Activated T-cell treated with anti-CD3 and anti-CD28 coated beads, Interleukin-2, amount 50 U/mL, for 48 hours (primary cell): ENCODE data around the gene MID1.

Source experiments
- DNase-seq, 2 experiments: peaks; one replicate each; pipeline ENCODE4 v3.0.0-alpha.2; 2020

MID1 gene

DNA sequence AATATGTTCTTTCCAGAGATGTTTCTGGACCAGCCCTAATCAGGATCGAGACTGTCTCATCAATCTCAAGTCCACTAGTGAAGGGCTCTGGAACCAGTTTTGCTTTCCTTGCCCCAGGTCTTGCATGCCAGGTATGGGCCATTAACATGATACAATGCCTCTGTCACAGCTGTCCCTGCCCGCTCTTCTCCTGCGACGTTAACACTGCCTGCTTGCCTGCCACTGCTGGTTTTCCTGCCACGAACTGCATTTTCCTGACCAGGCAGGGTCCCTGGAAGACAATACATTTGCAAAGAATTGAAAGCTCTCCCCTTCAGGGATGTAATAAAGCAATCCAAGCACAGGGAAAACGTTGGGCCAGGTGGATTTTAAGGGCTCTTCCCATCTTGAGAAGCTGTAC is 200.3 kb downstream of the MID1 start:
- DNase-seq: no peak

DNA sequence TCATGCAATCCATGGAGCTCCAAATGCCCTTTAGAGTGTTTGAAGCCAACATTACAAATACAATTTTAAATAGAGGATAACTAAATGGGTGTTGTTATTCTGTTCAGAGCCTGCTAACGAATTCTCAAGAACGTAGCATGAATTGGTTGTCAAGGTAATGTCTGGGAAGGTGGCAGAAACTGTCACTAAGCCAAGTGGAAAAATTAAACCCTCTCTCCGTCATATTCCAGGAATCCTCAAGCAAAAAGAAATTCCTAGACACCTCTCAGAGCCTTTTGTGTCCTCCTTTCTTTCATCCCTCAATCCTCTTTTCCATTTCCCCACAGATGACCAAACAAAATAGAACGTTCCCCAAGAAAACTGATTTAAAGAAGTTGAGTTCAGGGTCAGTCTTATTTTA is 204.0 kb downstream of the MID1 start:
- no peak for DNase-seq

DNA sequence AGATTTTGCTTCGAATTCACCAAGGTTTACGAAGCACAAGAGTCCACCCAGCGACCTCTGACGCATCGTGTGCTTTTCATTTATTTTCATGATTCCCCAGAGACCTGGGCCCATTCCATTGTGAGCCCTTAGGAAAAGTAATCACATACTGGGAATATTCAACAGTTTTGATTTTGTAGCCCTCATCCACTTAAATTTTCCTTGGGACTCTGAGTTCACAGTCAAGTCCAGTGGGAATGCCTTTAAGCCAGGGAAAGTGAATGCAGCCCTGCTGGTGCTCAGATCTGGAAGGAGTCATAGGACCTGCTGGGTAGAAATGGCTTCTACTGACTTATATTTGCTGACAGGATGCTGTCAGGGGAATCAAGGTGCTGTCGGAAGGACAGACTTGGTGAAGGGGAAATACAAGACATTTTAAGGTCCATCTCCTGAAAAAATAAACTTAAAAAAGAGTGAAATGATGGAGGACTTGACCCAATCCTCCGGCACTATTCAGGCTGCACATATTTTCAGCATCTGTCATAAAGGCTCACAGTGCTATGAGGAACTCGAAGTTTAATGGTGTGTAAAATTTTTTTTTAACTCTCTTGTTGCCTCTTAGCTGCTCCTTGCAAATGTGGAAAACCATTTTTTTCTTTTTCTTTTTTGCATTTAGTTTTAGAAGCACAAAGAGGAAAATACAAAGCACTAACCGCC is 204.9 kb downstream of the MID1 start:
- no peak for DNase-seq

DNA sequence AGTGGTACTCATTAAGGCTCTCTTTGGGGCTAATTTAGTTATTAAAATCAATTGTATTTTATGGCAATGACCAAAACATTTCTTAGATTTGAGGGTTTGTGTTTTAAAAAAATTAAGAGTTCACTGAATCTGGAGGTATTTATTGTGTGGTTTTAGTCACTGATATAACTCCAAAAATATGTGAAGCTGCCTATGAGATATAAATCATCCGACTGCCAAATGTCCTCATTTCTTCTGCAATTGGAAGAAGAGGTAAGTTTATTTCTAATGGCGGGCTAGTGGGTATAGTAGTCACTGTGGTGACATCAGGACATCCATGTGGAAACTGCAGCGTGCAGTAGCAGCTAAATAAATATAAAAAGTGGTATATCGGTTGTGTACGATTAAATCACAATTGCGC is 205.5 kb downstream of the MID1 start:
- DNase-seq: no peak

DNA sequence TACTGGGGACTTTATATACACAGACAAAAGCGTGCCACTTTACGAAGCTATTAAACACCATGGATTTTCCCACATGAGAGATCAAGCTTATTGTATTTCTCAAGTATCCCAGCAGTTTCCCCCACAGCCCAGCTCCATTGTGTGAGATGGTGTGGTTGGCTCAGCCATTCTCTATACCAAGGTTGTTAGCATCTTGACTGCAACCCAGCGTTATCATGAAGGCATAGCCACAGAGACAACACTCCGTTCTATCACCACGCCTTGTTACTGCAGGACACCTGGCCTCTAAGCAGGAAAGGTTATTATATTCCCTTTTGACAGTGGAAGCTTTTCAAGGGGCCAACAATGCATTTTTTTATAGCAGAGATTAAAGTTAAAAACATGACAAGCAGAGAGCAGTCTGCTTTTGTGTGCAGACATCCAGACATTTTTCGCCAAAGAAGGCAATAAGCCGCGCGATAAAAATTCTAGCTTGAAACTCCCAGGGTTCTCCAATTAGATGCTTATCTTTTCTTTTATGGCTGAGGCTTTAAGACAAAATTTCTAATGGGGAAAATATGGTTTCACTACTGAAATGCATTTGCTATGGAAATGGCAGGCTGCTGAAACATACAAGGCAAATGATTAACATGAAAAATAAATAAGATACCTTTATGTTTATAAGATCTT is 206.1 kb downstream of the MID1 start:
- no peak for DNase-seq

DNA sequence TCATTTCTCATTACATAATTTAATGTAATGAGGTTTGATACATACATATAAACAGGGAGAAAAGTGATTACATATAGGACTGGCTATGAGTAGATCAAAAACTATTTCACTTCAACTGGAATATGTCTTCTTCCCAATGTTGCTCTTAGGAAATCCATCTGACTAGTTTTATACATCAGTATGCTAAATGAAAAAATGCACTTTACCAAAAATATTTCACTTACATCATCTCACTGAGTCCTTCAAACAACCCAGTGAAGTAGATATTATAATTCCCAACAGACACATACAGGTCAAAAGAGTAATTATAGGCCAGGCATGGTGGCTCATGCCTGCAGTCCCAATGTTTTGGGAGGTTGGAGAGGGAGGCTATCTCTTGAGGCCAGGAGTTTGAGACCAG is 215.9 kb downstream of the MID1 start:
- DNase-seq: no peak

DNA sequence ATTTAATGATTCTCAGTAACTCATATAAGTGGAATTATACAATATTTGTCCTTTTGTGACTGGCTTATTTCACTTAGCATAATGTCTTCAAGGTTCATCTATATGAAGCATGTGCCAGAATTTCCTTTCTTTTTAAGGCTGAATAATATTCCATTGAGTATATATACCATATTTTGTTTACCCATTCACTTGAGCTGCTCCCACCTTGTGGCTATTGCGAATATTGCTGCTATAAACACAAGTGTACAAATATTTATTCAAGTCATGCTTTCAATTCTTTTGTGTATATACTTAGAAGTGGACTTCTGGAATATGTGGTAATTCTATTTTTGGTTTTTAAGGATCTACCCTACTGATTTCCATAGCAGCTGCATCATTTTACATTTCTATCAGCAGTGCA is 219.1 kb downstream of the MID1 start:
- no peak for DNase-seq

DNA sequence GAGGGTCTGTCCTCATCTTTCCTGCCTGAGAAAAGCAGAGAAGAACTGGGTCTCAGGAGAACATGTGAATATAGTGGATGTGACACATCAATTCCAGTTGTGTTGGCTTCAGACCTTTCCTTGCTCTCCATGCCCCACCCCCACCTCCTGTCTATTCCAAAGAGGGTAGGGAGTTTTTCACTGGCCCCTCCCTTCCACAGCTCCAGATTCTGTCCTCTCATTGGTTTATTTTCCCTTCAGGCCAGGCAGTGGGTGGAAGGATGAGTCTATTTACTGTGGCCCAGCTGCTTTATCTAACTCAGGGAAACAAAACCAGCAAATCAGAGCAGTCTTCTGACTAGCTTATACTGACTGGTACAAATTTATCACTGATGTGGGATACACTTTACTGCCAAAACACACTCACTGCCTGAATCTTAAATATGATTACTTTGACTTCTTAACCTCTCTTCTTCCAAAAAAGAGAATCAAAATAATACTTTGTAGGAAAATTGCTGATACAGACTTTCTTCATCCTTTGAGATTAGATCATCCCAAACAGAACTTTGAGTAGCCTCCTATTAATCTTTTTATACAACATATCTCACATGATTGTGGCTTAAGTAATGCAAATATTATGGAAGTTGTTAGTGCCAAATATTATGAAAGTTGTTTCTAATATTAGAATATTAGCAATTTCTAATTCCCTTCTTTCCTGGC is 221.2 kb downstream of the MID1 start:
- no peak for DNase-seq

DNA sequence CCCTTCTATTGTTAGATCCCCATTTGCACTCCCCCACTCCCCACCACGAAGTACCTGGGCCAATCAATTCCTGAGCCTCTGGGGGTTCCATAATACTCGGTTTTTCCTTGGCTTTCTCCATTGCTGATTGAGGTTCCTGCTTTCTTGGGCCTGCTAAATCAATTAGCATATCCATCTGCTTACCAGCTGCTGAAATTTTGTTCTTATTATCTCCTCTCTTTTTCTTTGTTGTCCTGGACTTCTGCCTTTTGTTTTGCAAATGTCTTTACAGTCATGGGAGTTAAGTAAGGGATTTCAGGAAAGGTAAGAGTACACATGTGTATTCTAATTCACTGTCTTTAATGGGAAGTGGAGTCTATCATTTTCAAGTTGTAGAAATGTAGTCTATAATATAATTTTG is 222.2 kb downstream of the MID1 start:
- DNase-seq: no peak

DNA sequence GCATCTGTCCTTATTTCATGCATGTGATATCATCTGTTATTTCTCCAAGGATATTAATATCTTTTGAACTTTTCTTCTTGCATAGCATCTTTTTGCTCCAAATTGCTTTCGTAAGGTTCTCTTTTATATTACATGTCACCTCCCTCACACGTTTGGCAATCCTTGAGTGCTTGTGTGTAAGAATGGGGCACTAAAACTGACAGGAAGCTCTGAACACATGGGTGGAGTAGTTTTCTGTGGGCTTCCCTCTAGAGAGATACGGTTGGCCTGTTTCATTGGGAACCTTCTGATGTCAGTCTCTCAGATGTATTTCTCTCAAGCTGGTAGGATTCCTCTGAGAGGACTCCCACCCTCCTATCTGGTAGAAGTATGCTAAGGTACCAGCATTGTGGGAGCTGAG is 223.0 kb downstream of the MID1 start:
- no peak for DNase-seq

DNA sequence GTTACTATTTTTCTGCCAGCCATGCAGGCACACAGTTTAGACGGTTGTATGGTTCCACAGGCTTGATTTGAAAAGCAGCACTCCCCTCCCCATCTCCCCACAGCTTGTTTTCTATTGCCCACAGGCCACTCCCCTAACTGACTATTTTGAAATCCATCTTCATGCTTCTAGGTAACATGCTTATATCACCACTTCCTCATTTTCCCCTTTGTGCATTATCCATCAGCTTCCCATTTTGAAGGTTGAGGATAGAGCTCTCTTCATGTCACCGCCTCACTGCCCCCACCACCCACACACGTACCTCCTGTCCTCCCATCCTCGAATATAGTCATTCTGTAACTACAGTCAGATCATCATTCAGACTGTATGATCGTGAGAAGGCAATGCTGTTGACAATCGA is 224.7 kb downstream of the MID1 start:
- no peak for DNase-seq
